Measurements from ENCODE around the gene CYP1A1.
A peak's percentile ranks its signal among the peaks of the same experiment; 100 is the strongest.

CYP1A1 gene, protein sequence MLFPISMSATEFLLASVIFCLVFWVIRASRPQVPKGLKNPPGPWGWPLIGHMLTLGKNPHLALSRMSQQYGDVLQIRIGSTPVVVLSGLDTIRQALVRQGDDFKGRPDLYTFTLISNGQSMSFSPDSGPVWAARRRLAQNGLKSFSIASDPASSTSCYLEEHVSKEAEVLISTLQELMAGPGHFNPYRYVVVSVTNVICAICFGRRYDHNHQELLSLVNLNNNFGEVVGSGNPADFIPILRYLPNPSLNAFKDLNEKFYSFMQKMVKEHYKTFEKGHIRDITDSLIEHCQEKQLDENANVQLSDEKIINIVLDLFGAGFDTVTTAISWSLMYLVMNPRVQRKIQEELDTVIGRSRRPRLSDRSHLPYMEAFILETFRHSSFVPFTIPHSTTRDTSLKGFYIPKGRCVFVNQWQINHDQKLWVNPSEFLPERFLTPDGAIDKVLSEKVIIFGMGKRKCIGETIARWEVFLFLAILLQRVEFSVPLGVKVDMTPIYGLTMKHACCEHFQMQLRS

DNA sequence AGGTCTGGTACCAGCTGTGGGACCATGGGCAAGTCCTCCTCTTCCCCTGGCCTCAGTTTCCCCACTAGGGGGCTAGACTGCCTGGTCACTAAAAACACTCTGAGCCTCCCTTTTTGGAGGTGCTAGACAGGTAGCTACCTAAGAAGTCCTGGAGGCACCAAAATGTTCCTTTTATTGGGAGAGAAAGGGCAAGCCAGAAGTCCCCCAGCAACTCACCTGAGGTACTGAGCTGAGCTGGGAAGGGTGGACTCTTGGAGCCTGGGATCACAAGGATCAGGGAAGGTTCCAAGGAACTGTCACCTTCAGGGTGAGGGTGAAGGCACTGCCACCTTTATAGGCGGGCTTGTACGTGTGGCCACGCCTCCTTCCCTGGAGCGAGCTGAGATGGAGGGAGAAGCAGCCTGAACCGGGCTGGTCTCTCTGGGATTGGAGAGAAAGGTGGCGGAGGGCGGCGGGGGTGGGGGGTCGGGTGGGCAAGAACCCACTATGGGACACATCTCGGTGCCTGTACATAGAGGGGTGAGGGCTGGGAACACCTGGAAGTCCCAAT, at the start of gene CYP1A1:
TSS of gene CYP1A1 (minus strand) at position 304 of the 550 bp plus-strand sequence. CDS start 2,431 bp downstream, outside the sequence.
- DNase-seq (ENCODE audit: low spot score), result no peak

DNA sequence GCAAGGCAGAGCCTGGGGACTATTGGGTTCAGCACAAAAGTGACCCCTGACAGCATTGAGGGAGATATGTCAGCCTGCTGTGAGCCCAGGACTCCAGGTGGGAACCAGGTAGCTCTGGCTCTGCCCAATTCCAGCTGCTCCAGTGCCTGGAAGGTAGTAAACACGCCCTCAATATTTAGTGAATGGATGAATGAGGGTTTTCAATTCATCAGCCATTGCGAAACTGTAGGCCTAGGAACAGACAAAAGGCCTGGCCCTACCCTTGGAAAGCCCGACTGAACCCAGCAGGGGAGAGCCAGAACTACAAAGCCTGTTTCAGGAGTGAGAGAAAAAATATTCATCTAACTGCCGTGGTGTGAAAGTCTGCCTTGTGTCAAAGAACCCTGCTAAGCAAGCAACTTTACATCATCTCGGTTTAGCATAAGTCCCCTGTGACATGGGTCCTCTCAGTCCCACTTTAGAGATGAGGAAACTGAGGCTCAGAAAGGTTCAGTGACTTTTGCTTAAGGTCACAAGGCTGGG, 48.5 kb upstream of the CYP1A1 start:
- DNase-seq (ENCODE audit: low spot score), result no peak

DNA sequence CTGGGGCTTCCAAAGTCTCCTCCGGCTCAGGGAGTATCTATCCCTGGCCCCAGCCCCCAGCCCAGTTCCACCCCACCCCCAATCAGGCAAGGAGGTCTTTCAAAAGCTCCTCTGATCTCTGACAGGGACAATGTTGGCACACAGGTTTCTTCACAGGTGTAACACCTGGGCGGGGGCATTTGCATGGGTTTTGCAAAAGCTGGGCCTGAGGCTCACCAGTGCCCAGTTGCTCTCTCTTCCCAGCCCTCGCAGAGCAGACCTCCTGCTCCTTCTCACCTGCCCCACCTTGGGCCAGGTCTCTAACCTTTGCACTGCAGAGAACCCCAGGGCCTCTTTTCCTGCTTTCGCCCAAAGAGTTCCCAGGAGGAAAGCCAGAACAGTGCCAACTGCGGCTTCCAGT, 48.0 kb upstream of the CYP1A1 start:
- DNase-seq (ENCODE audit: low spot score), result no peak

DNA sequence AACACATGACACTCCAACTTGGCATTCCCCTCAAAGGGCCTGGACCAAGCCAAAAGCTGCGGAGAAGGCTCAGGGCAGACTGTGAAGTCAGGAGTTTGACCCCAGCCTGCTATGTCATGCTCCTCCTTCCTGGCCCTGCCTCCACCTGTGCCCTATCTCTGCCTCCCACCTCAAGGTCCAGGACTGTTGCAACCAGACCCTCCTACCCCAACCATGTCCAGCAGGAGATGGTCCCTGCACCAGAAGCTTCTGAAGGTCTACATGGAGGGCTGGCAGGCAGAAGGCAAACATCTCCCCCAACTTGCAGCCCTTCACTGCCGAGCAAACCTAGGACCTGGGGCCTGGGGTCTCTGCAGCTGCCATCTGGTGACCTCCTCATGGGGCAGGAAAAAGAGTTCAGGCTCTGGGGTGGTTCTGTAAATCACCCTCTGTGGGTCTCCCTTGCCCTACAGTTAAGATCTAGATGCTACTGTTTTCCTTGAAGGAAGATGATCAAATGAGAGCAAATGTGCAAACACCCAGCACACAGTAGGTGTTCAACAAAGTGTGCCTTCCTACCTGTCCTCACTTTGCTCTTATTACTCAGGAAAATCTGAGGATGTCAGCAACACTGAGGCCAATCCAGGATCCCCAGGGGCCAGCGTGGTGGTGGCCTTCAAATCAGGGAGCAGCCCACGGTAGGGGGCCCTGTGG, 45.0 kb upstream of the CYP1A1 start:
- DNase-seq (ENCODE audit: low spot score), result no peak

DNA sequence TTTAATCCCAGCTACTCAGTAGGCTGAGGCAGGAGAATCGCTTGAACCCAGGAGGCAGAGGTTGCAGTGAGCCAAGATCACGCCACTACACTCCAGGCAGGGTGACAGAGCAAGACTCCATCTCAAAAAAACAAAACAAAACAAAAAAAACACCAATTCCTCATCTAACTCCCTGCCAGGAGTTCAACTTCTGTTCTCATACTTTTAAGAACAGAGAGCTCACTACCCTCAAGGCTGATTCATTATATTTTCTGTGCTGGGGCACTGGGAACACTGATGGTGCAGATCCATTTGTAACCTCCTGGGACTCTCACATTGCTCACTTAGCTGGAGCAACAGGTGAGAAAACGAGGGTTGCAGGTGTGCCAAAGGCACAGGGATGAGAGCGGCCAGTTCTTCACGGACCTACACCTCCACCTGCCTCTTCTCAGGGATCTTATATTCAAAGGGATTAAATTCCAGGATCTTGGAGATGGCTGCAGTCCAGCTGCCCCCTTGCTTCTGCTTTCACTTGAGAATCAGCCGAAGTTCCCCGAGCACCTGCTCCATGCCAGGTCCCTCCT, 44.2 kb upstream of the CYP1A1 start:
- DNase-seq (ENCODE audit: low spot score), result no peak

DNA sequence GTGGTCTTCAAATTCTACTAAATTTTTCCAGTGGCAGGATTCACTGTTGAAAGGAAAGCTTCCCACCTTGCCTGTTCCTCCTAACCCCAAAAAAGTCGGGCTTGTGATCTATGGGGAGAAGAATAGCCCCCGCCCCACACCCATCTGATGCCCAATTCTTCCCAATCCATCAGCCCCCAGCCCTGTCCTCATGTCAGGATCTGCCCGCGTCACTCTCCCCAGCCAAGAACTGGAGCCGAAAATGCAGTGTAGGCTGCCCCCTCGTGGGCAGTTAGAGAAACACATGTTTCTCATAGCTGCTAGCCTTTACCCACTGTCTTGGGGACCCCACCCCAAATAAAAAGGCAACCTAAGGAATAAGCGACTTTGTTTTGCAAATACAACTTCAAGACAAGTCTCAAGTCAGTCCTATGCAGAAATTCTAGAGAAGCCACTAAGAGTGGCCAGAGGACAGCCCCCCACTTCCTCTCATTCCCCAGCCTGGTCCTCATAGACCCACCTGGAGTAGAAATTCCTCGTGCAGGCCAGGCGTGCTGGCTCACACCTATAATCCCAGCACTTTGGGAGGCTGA, 43.5 kb upstream of the CYP1A1 start:
- peak; percentile 69 for DNase-seq (ENCODE audit: low spot score)

DNA sequence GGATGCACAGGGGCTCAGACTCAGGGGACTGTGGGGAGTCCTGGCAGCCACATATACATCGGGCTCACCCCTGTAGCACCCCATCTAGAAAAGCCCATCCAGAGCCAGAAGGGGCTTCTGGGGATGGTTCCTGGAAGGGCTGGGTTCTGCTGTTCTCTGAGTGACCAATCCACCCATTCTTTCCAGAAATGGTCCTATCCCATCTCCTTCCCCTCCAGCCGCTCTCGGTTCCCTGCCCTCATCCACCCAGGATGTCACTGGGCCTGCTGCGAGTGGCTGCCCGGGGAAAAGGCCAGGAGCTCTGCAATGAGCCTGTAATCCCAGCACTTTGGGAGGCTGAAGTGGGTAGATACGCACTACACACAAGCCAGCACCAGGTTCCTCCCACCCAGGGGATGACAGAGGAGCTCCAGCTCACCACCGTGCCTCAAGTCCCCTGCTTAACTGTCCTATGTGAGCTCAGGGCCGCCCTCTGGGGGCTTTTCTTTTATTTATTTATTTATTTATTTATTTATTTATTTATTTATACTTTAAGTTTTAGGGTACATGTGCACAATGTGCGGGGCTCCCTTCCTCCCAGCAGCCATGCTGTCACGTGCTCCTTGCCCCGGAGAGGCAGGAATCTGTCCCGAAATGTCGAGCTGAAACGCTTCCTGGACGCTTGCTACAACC, 42.9 kb upstream of the CYP1A1 start:
- no peak for DNase-seq (ENCODE audit: low spot score)

DNA sequence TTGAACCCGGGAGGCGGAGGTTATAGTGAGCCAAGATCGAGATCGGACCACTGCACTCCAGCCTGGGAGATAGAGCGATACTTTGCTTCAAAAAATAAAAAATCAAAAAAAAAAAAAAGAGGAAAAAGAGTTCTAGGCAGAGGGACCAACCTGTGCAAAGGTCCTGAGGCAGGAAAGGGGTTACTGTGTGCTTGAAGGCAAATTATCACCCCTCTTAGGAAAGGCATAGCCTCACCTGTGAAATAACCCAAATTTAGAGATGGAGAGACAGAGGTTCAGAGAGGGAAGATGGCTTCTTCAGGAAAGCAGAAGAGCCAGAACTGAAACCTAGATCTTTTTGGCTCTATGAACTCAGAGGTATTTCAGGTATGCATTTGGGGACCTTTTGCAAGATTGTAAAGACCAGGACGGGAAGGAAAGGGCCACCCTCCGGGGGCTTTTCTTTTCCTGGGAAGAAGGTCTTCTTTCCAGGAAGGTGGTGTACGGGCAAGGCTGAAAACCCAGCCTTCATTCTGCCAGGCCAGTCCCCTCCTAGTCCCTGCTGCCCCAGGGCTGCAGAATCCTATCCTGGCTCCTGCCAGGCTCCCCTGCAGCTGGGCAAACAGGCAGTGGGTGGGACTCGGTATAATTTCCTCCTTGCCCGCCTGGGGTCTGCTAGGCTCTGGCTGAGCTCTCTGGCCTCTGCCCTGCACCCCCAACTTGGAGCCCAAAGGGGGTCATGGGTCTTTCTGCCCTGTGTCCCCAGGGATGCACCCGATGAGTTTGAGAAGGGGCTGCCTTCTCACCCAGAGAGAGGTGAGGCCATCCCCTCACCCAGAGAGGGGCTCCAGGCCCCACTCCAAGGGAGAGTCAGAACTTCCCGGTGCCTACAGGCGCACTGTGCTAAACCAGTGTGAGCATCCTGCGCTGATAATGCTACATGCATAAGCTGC, 42.1 kb upstream of the CYP1A1 start:
- no peak for DNase-seq (ENCODE audit: low spot score)

DNA sequence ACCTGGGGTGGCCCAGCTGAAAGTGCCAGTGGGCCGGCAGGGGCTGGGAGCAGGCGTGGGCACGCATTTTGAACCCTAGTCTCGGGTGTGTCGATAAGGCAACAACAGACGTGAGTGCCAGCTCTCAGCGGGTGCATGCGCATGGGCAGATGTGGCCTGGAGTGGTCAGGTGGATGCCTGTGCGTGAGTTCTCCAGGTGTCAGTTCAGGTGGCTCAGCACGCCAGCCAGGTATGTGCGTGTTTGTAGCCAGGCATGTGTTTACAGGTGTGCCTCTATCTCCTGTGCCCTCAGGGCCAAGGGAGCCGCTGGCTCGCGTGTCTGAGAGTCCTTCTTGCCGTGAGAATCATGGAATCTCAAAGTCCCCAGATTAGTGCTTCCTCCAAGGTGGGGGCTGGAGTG, 38.1 kb upstream of the CYP1A1 start:
- DNase-seq (ENCODE audit: low spot score), result no peak

DNA sequence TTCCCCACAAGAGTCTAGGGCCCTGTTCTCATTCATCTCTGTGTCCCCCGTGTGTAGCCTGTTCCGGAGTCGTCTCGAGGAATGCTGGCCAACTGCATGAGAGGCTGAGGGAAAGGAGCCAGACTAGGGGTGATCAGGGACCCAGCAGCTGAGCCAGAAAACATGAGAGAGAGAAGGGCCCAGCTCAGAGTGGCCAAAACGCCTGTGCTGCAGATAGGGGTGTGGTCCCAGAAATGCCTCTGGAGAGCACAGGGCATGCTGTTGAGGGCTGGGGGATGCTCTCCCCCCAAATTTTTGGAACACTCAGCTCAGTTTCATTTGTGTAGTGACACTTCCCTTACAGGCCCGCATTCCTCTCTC, 37.4 kb upstream of the CYP1A1 start:
- no peak for DNase-seq (ENCODE audit: low spot score)

DNA sequence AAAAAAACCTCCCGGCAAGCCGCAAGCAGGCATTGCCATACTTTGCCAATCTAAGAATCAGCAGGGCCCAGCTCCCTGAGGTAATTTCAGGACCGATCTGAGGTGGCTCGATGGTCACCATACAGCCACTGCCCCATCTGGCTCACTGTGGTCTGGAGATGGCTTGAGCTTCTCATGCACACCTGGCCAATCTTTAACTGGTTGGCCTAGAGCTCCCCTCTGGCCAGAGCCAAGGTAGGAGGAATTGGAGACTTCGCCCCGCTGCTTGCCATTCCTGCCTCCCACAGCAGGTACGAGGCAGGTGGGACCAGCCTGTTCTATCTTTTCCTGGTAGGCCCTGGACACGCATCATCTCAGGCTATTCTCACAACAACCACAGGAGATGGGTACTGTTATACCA, 33.4 kb upstream of the CYP1A1 start:
- DNase-seq (ENCODE audit: low spot score), result no peak

DNA sequence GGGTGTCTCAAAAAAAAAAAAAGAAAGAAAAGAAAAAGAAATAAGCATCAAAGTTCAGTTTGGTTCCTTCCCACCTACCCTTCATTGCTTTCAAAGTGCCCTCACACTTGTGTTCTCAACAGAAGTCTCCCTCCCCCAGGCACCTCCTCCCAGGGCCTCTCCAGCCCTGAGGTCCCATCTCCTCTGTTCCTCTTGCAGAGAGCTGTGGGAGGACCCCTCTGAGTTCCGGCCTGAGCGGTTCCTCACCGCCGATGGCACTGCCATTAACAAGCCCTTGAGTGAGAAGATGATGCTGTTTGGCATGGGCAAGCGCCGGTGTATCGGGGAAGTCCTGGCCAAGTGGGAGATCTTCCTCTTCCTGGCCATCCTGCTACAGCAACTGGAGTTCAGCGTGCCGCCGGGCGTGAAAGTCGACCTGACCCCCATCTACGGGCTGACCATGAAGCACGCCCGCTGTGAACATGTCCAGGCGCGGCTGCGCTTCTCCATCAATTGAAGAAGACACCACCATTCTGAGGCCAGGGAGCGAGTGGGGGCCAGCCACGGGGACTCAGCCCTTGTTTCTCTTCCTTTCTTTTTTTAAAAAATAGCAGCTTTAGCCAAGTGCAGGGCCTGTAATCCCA, 29.4 kb upstream of the CYP1A1 start:
- DNase-seq (ENCODE audit: low spot score), result no peak

DNA sequence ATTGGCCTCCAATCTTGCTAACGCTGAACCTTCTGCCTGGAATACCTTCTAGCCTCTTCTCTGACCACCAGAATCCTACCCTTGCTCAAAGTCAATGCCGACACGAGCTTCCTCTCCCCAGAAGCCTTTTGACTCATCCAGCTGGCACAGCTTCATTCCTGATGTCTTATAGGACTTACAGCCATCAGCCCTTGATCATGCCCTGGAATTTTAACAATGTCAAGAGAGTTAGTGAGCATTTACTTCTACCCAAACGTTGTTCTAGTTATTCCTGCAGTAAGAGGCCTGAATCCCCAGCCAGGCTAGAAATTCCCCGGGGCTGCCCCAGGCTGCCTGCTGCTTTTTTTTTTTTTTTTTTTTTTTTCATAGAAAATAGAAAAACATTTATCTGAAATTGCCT, 27.2 kb upstream of the CYP1A1 start:
- peak; percentile 16 for DNase-seq (ENCODE audit: low spot score)

DNA sequence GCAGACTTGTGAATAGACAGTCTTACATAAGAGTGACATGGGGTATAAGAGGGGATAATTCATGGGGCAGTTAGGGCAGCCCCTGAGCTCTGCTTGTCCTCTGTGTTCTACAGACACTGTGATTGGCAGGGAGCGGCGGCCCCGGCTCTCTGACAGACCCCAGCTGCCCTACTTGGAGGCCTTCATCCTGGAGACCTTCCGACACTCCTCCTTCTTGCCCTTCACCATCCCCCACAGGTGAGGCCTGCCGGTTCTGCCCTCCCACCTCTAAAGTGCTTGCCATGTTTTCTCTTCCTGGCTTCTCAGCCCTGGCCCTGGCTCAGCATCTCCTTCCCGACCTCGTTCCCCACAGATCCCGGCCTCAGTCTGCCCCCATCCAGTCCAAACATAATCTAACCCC, 26.7 kb upstream of the CYP1A1 start:
- no peak for DNase-seq (ENCODE audit: low spot score)

DNA sequence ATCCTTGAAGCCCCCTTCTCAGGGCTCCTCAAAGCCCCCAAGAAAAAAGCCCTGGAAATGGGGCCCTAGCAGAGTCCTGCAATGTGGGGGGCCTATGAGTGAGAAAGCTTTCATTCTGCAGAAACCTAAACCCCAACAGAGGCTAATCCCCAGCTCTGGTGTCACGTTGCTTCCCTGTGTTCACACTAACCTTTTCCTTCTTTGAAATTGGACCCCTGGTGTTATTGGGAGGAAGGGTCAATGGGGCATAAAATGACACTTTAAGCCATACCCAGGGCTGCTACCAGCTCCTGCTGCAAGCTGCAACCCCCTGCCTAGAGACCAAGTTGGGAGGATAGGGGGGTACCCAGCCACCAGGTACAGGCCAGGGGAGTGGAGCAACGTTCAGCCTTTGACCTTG, 25.4 kb upstream of the CYP1A1 start:
- no peak for DNase-seq (ENCODE audit: low spot score)

DNA sequence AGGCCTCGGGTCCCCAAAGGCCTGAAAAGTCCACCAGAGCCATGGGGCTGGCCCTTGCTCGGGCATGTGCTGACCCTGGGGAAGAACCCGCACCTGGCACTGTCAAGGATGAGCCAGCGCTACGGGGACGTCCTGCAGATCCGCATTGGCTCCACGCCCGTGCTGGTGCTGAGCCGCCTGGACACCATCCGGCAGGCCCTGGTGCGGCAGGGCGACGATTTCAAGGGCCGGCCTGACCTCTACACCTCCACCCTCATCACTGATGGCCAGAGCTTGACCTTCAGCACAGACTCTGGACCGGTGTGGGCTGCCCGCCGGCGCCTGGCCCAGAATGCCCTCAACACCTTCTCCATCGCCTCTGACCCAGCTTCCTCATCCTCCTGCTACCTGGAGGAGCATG, 24.5 kb upstream of the CYP1A1 start:
- no peak for DNase-seq (ENCODE audit: low spot score)

DNA sequence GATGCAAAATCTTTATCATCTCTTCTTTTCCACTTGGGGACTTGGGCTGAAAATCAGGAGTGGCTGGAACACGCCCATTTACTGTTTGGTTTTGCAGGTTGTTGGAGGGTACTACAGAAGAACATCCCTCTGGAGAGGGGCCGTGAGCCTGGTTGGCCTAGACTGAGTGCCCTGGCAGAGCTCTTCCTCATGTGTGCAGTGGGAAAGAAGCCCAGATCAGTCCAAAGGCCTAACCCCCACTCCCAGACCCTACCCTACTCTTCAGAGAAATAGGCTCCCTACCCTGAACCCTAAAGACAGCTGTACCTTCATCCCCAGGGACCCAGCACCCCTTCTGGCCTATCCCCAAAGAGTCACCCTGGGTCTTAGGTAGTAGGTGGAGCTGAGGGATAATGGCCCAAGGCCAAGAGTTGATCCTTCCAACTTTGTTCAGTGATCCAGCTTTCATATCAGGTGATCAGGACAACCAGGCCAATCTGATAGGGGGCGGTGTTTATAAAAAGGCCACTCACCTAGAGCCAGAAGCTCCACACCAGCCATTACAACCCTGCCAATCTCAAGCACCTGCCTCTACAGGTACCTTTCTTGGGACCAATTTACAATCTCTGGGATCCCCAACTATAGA, 23.1 kb upstream of the CYP1A1 start, which contains the start of gene CYP1A2:
TSS of gene CYP1A2 (plus strand) at position 524 of the 625 bp plus-strand sequence. CDS start 894 bp downstream, outside the sequence.
- DNase-seq (ENCODE audit: low spot score), result no peak

DNA sequence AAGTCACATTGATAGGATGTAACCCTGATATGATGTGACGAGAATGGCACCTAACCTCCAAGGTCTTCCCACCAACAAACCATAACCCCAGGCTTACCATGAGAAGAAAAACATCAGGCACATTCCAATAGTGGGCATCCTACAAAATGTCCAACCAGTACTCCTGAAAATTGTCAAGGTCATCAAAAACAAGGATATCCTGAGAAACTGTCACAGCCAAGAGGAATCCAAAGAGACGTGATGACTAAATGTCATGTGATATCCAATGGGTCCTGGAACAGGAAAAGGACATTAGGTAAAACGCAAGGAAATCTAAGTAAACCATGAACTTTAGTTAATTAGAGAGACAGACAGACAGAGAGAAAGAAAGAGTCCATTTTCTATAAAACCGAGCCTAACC, 21.1 kb upstream of the CYP1A1 start:
- DNase-seq (ENCODE audit: low spot score), result no peak

DNA sequence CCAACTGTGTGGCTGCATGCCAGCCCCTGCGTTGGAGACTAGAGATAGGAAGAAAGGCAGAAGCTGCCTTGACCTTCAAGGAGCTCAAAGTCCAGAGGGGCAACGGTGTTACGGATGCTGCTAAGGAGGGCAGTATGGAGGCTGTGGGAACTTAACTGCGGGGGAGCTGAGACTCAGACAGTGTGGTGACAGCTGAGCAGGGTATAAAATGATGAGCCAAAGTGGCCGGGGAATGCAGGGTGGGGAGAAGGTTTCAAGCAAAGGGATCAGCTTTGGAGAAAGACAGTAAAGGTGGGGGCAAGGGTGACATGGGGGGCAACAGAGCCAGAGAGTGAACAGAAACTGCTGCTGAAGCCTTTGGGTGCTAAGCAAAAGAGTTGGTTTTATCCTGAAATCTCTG, 17.1 kb upstream of the CYP1A1 start:
- DNase-seq (ENCODE audit: low spot score), result no peak

All from RKO (cell line).